SK-N-SH (cell line): ENCODE results near the gene ANKS6.

Source experiments
- CTCF ChIP-seq: fragments of 200-600 bp; sonication (generic); IDR thresholded peaks from 2 replicates; pipeline ENCODE4 v1.6.1; 2017; ENCODE audit warnings: antibody characterized with exemption, mild to moderate bottlenecking, moderate library complexity
- EP300 ChIP-seq, 2 experiments: IDR thresholded peaks; 2 replicates each; pipeline versions ENCODE4 v1.4.0 to v1.6.1; 2012; ENCODE audit warnings: borderline replicate concordance in 1 of 2, low read depth in 1 of 2, low read length in 1 of 2
- EZH2phosphoT487 ChIP-seq: fragments of 200-600 bp; sonication (generic); IDR thresholded peaks from 2 replicates; pipeline ENCODE4 v1.6.1; 2017; ENCODE audit warnings: low read depth, mixed run types, mild to moderate bottlenecking, antibody characterized with exemption, moderate library complexity, borderline replicate concordance
- FOXM1 ChIP-seq: IDR thresholded peaks from 2 replicates; pipeline ENCODE4 v1.4.0; 2012; ENCODE audit warnings: low read depth, mild to moderate bottlenecking
- JUND ChIP-seq: IDR thresholded peaks from 2 replicates; pipeline ENCODE4 v1.4.0; 2012
- MXI1 ChIP-seq: IDR thresholded peaks from 2 replicates; pipeline ENCODE4 v1.6.1; 2012; ENCODE audit warnings: mild to moderate bottlenecking, low read depth, low read length, improper control_type of control experiment
- PBX3 ChIP-seq: IDR thresholded peaks from 2 replicates; pipeline ENCODE4; 2012
- POLR2AphosphoS5 ChIP-seq: IDR thresholded peaks from 2 replicates; pipeline ENCODE4 v1.6.1; 2012; ENCODE audit warnings: low read depth, low read length
- REST ChIP-seq: IDR thresholded peaks from 2 replicates; pipeline ENCODE4 v1.6.1; 2012; ENCODE audit warnings: mild to moderate bottlenecking, low read depth, low read length, moderate library complexity
- TEAD4 ChIP-seq: IDR thresholded peaks from 2 replicates; pipeline ENCODE4 v1.4.0; 2012; ENCODE audit warnings: mild to moderate bottlenecking, borderline replicate concordance; ENCODE audit not compliant: insufficient read depth
- YY1 ChIP-seq: IDR thresholded peaks from 2 replicates; pipeline ENCODE4 v1.4.0; 2012; ENCODE audit warnings: low read depth, mild to moderate bottlenecking

GRCh38 chr9:98778251-98778650 lies 18.1 kb downstream of the ANKS6 start:
- TF ChIP-seq TEAD4 (no peak), CTCF (no peak), REST (no peak), POLR2AphosphoS5 (no peak), PBX3 (no peak), YY1 (no peak), EP300 (IDR thresholded peaks at IDR 0.05; ENCODE audit: borderline replicate concordance in 1 of 2, low read depth in 1 of 2, low read length in 1 of 2) (no peak), MXI1 (no peak), JUND (no peak), FOXM1 (no peak), EZH2phosphoT487 (no peak)
